RWPE2 (cell line): ENCODE data around the gene APOE.
"Not testable (repeated sequence)": the region's sequence is repeated elsewhere in the genome, so short reads cannot be mapped to it uniquely, and the experiment has no call there.

Source experiments
- ATAC-seq: fragments of 200-7000 bp; cut with Tn5 transposase; 3 replicates; pipeline ENCODE4 v1.9.1; 2021; ENCODE audit warnings: low read depth
- DNase-seq: peaks from one replicate; pipeline ENCODE4 v3.0.0-alpha.2; 2020; ENCODE audit warnings: low spot score
- H3K27ac ChIP-seq: fragments of 450-650 bp; 2 replicates; pipeline ENCODE4 v1.5.1; 2017; ENCODE audit warnings: mild to moderate bottlenecking; ENCODE audit not compliant: poor library complexity, severe bottlenecking
- H3K27me3 ChIP-seq: fragments of 250-450 bp; sonication (Bioruptor Pico); 2 replicates; pipeline ENCODE4 v1.5.1; 2021; ENCODE audit warnings: mild to moderate bottlenecking, moderate library complexity; ENCODE audit not compliant: insufficient read depth, poor library complexity, severe bottlenecking
- H3K36me3 ChIP-seq: fragments of 250-450 bp; sonication (Bioruptor Pico); 2 replicates; pipeline ENCODE4 v1.5.1; 2020; ENCODE audit warnings: low read depth, mild to moderate bottlenecking, moderate library complexity
- H3K4me1 ChIP-seq: fragments of 250-450 bp; sonication (Bioruptor Pico); 2 replicates; pipeline ENCODE4 v1.5.1; 2021; ENCODE audit warnings: mild to moderate bottlenecking, moderate library complexity; ENCODE audit not compliant: insufficient read depth, poor library complexity, severe bottlenecking
- H3K4me3 ChIP-seq: fragments of 250-450 bp; sonication (Bioruptor Pico); 2 replicates; pipeline ENCODE4 v1.5.1; 2021; ENCODE audit warnings: mild to moderate bottlenecking, moderate library complexity; ENCODE audit not compliant: severe bottlenecking
- H3K9me3 ChIP-seq: fragments of 250-450 bp; sonication (Bioruptor Pico); 2 replicates; pipeline ENCODE4 v1.5.1; 2021; ENCODE audit warnings: mild to moderate bottlenecking, moderate library complexity; ENCODE audit not compliant: severe bottlenecking
- CTCF ChIP-seq: fragments of 450-650 bp; IDR thresholded peaks from one replicate; pipeline ENCODE4 v1.5.1; 2017; ENCODE audit warnings: mild to moderate bottlenecking, moderate library complexity; ENCODE audit not compliant: poor library complexity, severe bottlenecking

Gene APOE

GRCh38 chr19:44905437-44906160 is at the start of gene APOE:
Gene APOE, plus strand, starts transcription at chr19:44905796. Its CDS starts 829 bp downstream, at chr19:44906625.
- H3K9me3 ChIP-seq, result no peaks in the 10 kb centered on the region
- H3K27ac ChIP-seq, result no peak within 1 kb of the TSS
- DNase-seq (no peak), ATAC-seq (peak; percentile 37)
- no peaks in the 10 kb centered on the region for H3K27me3 ChIP-seq
- no peak for TF ChIP-seq CTCF
- peaks cover 22% of the 10 kb centered on the region for H3K36me3 ChIP-seq
- no peaks in the 10 kb centered on the region for H3K4me1 ChIP-seq
- peak within 1 kb of the TSS; percentile 17 for H3K4me3 ChIP-seq

GRCh38 chr19:44856421-44857083 is 49.0 kb upstream of the APOE start:
- no peak for ATAC-seq
- H3K4me1 ChIP-seq, result no peaks in the 10 kb centered on the region
- no peak for DNase-seq
- no peak for TF ChIP-seq CTCF
- H3K36me3 ChIP-seq, result peaks cover 8% of the 10 kb centered on the region
- H3K9me3 ChIP-seq, result no peaks in the 10 kb centered on the region
- no peak overlapping the region for H3K4me3 ChIP-seq
- no peak overlapping the region for H3K27ac ChIP-seq
- H3K27me3 ChIP-seq, result no peaks in the 10 kb centered on the region

GRCh38 chr19:44857837-44858236 is 47.8 kb upstream of the APOE start:
- Histone ChIP-seq H3K4me1 (no peaks in the 10 kb centered on the region), H3K36me3 (peaks cover 8% of the 10 kb centered on the region), H3K4me3 (no peak overlapping the region), H3K27ac (no peak overlapping the region), H3K27me3 (no peaks in the 10 kb centered on the region), H3K9me3 (no peaks in the 10 kb centered on the region)
- ATAC-seq, result no peak
- DNase-seq, result no peak
- TF ChIP-seq CTCF, result no peak

GRCh38 chr19:44861576-44861975 is 44.0 kb upstream of the APOE start:
- H3K4me3 ChIP-seq, DNase-seq, H3K27me3 ChIP-seq, H3K9me3 ChIP-seq, ATAC-seq, H3K4me1 ChIP-seq, H3K27ac ChIP-seq: not testable (repeated sequence)
- H3K36me3 ChIP-seq, result peaks cover 14% of the 10 kb centered on the region

- Histone ChIP-seq H3K4me1 (no peaks in the 10 kb centered on the region), H3K27me3 (no peaks in the 10 kb centered on the region), H3K27ac (no peak overlapping the region), H3K9me3 (no peaks in the 10 kb centered on the region), H3K36me3 (peaks cover 14% of the 10 kb centered on the region), H3K4me3 (no peak overlapping the region)
- ATAC-seq (no peak), DNase-seq (no peak)
- TF ChIP-seq CTCF, result no peak
Observed at GRCh38 chr19:44863990-44864389, 41.6 kb upstream of the APOE start.
